Osteoblast (primary cell): ENCODE data around the gene E2F7. TPM values are rescaled to one million over a fixed set of nuclear protein-coding genes. Genes with fewer than 3 reads are reported as not detected.

Source experiments
- DNase-seq: peaks from one replicate; pipeline ENCODE4 v3.0.0; 2011; ENCODE audit warnings: low spot score, mixed read lengths; ENCODE audit not compliant: insufficient read length; ENCODE audit errors: missing footprints
- H2AFZ ChIP-seq: 2 replicates; pipeline ENCODE4 v1.6.0; 2011; ENCODE audit warnings: mild to moderate bottlenecking, low read length
- H3K27ac ChIP-seq: 2 replicates; pipeline ENCODE4 v1.5.1; 2011; ENCODE audit warnings: mild to moderate bottlenecking, low read depth, low read length, moderate library complexity
- H3K27me3 ChIP-seq: 2 replicates; pipeline ENCODE4 v1.6.0; 2012; ENCODE audit warnings: mild to moderate bottlenecking, control low read depth, inconsistent platforms, low read length, moderate library complexity; ENCODE audit not compliant: insufficient read depth
- H3K36me3 ChIP-seq: 2 replicates; pipeline ENCODE4 v1.5.1; 2011; ENCODE audit warnings: mild to moderate bottlenecking, low read length, control low read depth, moderate library complexity; ENCODE audit not compliant: insufficient read depth
- H3K4me1 ChIP-seq: 2 replicates; pipeline ENCODE4 v1.5.1; 2011; ENCODE audit warnings: mild to moderate bottlenecking, low read length, control low read depth, moderate library complexity; ENCODE audit not compliant: insufficient read depth
- H3K4me2 ChIP-seq: 2 replicates; pipeline ENCODE4 v1.6.0; 2011; ENCODE audit warnings: mild to moderate bottlenecking, low read length; ENCODE audit not compliant: insufficient read depth
- H3K4me3 ChIP-seq: fragments of 200-600 bp; sonication (generic); 3 replicates; pipeline ENCODE4 v1.5.1; 2012; ENCODE audit warnings: mild to moderate bottlenecking, low read length, inconsistent platforms; ENCODE audit not compliant: insufficient read depth
- H3K79me2 ChIP-seq: 2 replicates; pipeline ENCODE4 v1.6.0; 2012; ENCODE audit warnings: mild to moderate bottlenecking, low read length, control low read depth, inconsistent platforms; ENCODE audit not compliant: insufficient read depth
- H3K9me3 ChIP-seq: 2 replicates; pipeline ENCODE4 v1.5.1; 2011; ENCODE audit warnings: low read depth, low read length, control low read depth
- H4K20me1 ChIP-seq: 2 replicates; pipeline ENCODE4 v1.6.0; 2012; ENCODE audit warnings: mild to moderate bottlenecking, low read length, control low read depth; ENCODE audit not compliant: insufficient read depth
- total RNA-seq: library from RNA; depleted of rRNA; stranded (reverse); fragments of >200 nt; gene quantifications from 2 replicates; pipeline ENCODE4 v1.2.3, GENCODE V29; 2012
- TF ChIP-seq, protein P1 (sequence below): IDR thresholded peaks from 2 replicates; pipeline ENCODE4 v1.5.1; 2011; ENCODE audit warnings: mild to moderate bottlenecking, low read depth, low read length, moderate library complexity; ENCODE audit errors: extremely low read depth

E2F7 gene
- total RNA-seq, 1 donor: 13.4 TPM

DNA sequence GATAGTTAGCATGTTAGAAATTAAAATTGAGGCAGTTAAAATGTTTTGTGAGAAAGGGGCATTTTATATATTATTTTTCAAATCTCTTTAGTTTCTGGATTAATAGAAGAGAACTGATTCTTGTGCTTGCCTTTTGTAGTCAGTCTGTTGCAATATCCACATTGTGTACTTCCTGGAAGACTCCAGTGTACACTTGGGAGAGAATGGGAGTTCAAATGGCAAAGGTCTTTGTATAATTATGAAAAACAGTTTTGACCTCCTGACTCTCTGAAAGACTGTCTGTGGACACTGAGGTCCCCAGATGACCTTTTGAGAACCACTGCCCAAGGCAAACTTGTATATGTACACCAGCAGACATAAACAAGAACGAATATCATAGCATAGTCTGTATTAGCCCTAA, 12.1 kb downstream of the E2F7 start:
- H2AFZ ChIP-seq: no peak overlapping the region

DNA sequence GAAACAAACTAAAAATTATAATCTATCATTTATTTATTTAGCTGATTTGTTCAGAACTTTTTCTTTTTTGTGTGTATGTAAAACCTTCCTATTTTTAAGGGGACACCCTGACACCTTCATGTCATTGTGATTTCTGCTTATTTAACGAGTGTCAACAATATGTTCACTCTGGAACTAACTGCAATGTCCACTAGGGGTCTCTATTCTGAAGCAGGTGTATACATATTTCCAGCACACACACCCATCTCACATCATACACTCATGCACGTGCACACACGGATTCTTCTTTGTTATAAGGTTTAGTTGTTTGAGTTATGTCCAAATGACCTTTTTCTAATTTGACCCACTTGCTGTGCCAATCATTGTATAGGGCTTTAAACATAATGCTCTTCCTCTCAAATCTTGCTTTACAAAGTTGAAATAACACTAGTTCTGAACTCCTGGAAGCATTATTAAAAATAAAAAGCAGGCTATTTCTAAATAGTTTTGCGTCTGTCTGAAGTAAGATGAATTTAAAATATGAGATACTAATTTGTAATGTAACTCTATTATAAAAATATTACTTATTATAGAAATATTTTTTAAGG, 15.5 kb downstream of the E2F7 start:
- TF ChIP-seq, protein P1, sequence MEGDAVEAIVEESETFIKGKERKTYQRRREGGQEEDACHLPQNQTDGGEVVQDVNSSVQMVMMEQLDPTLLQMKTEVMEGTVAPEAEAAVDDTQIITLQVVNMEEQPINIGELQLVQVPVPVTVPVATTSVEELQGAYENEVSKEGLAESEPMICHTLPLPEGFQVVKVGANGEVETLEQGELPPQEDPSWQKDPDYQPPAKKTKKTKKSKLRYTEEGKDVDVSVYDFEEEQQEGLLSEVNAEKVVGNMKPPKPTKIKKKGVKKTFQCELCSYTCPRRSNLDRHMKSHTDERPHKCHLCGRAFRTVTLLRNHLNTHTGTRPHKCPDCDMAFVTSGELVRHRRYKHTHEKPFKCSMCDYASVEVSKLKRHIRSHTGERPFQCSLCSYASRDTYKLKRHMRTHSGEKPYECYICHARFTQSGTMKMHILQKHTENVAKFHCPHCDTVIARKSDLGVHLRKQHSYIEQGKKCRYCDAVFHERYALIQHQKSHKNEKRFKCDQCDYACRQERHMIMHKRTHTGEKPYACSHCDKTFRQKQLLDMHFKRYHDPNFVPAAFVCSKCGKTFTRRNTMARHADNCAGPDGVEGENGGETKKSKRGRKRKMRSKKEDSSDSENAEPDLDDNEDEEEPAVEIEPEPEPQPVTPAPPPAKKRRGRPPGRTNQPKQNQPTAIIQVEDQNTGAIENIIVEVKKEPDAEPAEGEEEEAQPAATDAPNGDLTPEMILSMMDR: peak; percentile 83
- H3K79me2 ChIP-seq: peaks cover 24% of the 10 kb centered on the region
- no peak overlapping the region for H3K4me2 ChIP-seq
- H3K4me1 ChIP-seq: no peaks in the 10 kb centered on the region
- no peak overlapping the region for H3K27ac ChIP-seq
- DNase-seq: peak; percentile 15
- no peaks in the 10 kb centered on the region for H3K27me3 ChIP-seq
- H2AFZ ChIP-seq: no peak overlapping the region
- H3K36me3 ChIP-seq: peaks cover 32% of the 10 kb centered on the region
- H3K9me3 ChIP-seq: no peaks in the 10 kb centered on the region
- H4K20me1 ChIP-seq: no peaks in the 10 kb centered on the region
- H3K4me3 ChIP-seq: no peak overlapping the region

More for the DNA sequence above, 12.1 kb downstream of the E2F7 start:
- H3K9me3 ChIP-seq: no peaks in the 10 kb centered on the region
- peaks cover 18% of the 10 kb centered on the region for H3K36me3 ChIP-seq
- H4K20me1 ChIP-seq: no peaks in the 10 kb centered on the region
- no peak overlapping the region for H3K4me3 ChIP-seq
- TF ChIP-seq, protein P1: no peak
- H3K79me2 ChIP-seq: peaks cover 49% of the 10 kb centered on the region
- H3K27me3 ChIP-seq: no peaks in the 10 kb centered on the region
- H3K27ac ChIP-seq: no peak overlapping the region
- peaks cover 2% of the 10 kb centered on the region for H3K4me1 ChIP-seq
- no peak overlapping the region for H3K4me2 ChIP-seq
- DNase-seq: no peak

DNA sequence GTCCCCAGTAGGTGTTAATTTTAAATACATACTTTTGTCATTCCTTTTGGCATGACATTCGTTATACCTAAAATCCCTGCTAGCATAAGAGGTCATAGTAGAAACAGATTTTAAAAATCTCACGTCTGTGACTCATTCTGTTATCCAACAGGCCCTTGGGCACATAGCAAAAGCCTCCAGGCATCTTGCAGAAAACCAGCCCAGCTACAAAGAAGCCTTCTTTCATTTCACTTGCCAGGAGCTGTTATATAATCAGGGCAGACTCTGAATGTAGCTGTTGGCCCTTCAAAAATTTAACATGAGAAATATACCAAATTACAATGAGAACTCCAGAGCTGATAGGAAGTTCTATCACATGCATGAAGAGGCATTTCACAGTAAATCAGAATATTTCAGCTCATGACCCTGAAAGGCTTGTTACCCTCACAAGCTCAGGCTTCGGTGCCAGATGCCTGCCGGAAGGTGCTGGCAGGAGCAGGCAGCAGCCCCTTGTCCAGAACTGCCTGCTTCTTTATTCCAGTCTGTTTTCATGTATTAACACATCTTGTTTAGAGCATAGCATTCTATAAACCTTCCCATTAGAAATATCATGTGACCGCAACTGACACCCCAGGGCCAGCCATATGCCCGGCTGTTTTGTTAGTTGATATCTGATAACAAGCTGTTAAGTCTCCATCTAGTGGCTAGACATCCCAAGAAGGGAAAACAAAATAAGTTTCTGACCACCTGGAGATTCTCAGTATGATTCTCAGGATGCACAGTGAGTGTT, 17.8 kb downstream of the E2F7 start:
- no peaks in the 10 kb centered on the region for H4K20me1 ChIP-seq
- no peak overlapping the region for H3K4me3 ChIP-seq
- H2AFZ ChIP-seq: no peak overlapping the region
- no peaks in the 10 kb centered on the region for H3K9me3 ChIP-seq
- peaks cover 4% of the 10 kb centered on the region for H3K79me2 ChIP-seq
- DNase-seq: peak; percentile 11
- no peaks in the 10 kb centered on the region for H3K4me1 ChIP-seq
- H3K27me3 ChIP-seq: no peaks in the 10 kb centered on the region
- H3K27ac ChIP-seq: no peak overlapping the region
- H3K4me2 ChIP-seq: no peak overlapping the region
- TF ChIP-seq, protein P1: peak; percentile 17
- H3K36me3 ChIP-seq: peaks cover 44% of the 10 kb centered on the region

DNA sequence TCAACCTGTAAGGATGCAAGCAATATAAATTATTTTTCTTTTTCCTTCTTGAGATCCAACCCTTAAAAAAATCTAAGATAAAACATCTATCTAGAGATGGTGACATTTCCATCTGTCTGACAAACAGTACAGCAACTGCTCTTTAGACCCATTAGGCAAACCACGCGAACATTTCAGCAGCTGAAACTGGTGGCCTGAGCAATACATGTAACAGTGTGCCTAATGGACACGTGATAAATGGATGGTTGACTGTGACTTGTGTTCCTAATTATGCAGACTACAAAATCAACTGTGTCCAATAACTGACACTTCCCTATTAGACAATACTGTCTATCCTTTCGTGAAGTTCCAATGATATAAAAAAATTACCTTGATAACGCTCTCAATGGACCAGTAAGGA, 18.9 kb downstream of the E2F7 start:
- DNase-seq: no peak
- Histone ChIP-seq H3K9me3 (no peaks in the 10 kb centered on the region), H3K4me2 (no peak overlapping the region), H4K20me1 (no peaks in the 10 kb centered on the region), H3K79me2 (no peaks in the 10 kb centered on the region), H3K4me1 (no peaks in the 10 kb centered on the region), H3K4me3 (no peak overlapping the region), H3K27me3 (no peaks in the 10 kb centered on the region), H3K36me3 (peaks cover 54% of the 10 kb centered on the region), H3K27ac (no peak overlapping the region), H2AFZ (no peak overlapping the region)
- TF ChIP-seq, protein P1: no peak
